Tibial nerve (tissue), 3 donors: Measurements from ENCODE around the gene ORC6.

Experiments used
- POLR2A ChIP-seq, 2 donors: fragments of 450-650 bp; IDR thresholded peaks; one replicate each; pipeline ENCODE4 v1.6.1; 2017; ENCODE audit warnings: antibody characterized with exemption in 2 of 2, mild to moderate bottlenecking in 2 of 2, moderate library complexity in 2 of 2
- TF ChIP-seq, protein P1 (sequence below), 5 experiments: fragments of 200-600 bp in 3 of 5; fragments of 450-650 bp in 2 of 5; sonication (generic) in 3 of 5; IDR thresholded peaks; one replicate each; pipeline ENCODE4 v1.5.1; 2016 to 2019; ENCODE audit warnings: antibody characterized with exemption in 5 of 5, mild to moderate bottlenecking in 3 of 5, moderate library complexity in 2 of 5

DNA sequence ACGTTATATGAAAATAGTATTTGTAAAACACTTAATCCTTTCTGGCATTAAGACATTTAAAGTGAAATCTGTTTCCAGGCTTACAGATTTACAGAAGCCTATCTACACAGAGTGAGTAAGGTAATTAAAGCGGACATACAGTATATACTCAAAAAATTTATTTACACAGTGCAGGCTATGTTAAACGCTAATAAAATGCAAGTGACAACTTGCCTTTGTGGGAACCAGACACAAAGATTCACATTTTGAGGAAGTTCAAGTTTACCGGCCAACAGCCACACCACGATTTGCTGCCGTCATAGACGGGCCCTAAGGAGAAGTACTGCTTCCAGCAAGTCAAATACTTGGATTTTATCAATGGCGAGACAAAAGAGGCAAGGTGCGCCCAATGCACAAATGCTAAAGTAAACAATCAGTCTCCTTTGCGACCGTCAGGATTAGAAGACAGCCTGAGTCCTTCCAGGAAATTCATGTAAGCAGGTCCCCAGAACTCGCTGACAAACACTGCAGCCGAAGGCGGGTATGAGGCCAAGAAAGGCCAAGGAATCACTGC lies 1.3 kb upstream of the ORC6 start:
- TF ChIP-seq, protein P1, sequence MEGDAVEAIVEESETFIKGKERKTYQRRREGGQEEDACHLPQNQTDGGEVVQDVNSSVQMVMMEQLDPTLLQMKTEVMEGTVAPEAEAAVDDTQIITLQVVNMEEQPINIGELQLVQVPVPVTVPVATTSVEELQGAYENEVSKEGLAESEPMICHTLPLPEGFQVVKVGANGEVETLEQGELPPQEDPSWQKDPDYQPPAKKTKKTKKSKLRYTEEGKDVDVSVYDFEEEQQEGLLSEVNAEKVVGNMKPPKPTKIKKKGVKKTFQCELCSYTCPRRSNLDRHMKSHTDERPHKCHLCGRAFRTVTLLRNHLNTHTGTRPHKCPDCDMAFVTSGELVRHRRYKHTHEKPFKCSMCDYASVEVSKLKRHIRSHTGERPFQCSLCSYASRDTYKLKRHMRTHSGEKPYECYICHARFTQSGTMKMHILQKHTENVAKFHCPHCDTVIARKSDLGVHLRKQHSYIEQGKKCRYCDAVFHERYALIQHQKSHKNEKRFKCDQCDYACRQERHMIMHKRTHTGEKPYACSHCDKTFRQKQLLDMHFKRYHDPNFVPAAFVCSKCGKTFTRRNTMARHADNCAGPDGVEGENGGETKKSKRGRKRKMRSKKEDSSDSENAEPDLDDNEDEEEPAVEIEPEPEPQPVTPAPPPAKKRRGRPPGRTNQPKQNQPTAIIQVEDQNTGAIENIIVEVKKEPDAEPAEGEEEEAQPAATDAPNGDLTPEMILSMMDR (IDR thresholded peaks at IDR 0.05): no peak
- no peak for TF ChIP-seq POLR2A (IDR thresholded peaks at IDR 0.05)
